ENCODE results near the gene SOCS1.

- TF ChIP-seq CTCF (IDR thresholded peaks at IDR 0.05): no peak
- TF ChIP-seq POLR2A (IDR thresholded peaks at IDR 0.05): no peak
These were observed 27.8 kb upstream of the SOCS1 start for GRCh38 chr16:11283820-11284248.

Data from heart left ventricle (tissue), 13 donors.